GM21526 (cell line): Measurements from ENCODE around the gene NETO1.

ENCODE experiments used
- ATAC-seq: cut with Tn5 transposase; IDR thresholded peaks from one replicate; pipeline ENCODE4 v1.9.1; 2021; ENCODE audit warnings: moderate library complexity; ENCODE audit not compliant: unreplicated experiment, low FRiP score

The NETO1 gene, protein sequence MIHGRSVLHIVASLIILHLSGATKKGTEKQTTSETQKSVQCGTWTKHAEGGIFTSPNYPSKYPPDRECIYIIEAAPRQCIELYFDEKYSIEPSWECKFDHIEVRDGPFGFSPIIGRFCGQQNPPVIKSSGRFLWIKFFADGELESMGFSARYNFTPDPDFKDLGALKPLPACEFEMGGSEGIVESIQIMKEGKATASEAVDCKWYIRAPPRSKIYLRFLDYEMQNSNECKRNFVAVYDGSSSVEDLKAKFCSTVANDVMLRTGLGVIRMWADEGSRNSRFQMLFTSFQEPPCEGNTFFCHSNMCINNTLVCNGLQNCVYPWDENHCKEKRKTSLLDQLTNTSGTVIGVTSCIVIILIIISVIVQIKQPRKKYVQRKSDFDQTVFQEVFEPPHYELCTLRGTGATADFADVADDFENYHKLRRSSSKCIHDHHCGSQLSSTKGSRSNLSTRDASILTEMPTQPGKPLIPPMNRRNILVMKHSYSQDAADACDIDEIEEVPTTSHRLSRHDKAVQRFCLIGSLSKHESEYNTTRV

GRCh38 chr18:72867746-72868584 lies at the start of gene NETO1:
NETO1 (minus strand) TSS chr18:72867987; CDS start chr18:72867291, 696 bp downstream.
- no peak for ATAC-seq

GRCh38 chr18:72910045-72910444 lies 42.3 kb upstream of the NETO1 start:
- ATAC-seq = no peak

DNA sequence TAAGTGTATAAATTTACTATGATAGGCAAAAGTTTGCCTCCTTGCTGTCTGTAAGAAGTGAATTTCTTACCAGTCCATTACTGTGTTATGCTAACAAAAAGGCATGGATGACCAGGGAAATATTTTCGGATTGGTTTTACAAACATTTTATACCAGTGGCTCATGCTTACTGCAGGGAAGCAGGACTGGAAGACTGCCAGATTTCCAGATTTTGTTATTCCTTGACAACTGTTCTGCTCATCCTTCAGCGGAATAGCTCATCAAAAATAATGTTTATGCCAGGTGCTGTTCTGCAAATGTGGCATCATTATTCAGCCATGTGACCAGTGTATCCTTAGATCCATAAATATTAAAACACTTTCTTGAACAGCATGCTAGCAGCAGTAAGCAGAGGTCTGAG lies 40.4 kb upstream of the NETO1 start:
- no peak for ATAC-seq

- no peak for ATAC-seq
These were observed 35.2 kb upstream of the NETO1 start for GRCh38 chr18:72903033-72903432.

- no peak for ATAC-seq
These were observed 31.6 kb upstream of the NETO1 start for GRCh38 chr18:72899338-72899737.

- ATAC-seq = no peak
These were observed 31.1 kb upstream of the NETO1 start for GRCh38 chr18:72898870-72899269.

GRCh38 chr18:72895548-72895947 lies 27.8 kb upstream of the NETO1 start:
- ATAC-seq = no peak

DNA sequence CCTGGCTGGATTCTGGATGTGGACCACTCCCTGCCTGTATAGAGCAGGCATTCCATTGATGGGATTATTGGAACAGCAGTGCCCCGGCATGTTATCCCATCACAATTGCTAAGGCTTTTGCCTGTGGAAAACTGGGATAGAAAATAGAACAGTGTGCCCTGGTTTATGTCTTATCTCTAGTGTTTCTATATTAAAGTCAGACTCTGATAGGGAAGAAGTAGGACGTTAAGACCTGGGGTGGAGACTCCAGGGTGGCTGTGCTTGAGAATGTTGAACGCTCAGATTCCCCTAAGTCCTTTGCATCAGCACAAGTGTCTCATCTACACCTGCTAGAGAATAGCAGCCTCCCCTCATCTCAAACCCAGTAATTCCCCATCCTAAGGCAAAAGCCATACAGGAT lies 10.8 kb upstream of the NETO1 start:
- no peak for ATAC-seq

DNA sequence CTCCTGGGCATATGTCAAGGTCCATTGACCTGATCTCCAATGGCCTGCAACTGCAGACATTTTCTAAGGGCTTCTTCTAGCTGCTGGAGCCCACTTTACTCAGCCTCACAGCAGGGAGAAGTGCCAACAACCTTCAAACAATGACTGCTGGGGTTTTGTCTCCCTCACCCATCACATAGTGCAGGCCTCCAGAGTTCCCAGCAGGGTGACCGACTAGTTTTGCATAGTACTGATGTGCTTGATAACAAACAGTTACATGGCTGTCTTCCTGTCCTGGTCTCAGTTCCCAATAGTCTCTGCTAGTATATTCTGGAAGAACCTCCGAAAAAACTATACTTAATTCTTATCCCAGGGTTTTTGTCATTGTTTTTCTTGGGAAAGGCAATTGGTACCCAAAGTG lies 10.4 kb upstream of the NETO1 start:
- no peak for ATAC-seq

- ATAC-seq = no peak
These were observed 3.3 kb upstream of the NETO1 start for GRCh38 chr18:72871091-72871490.

GRCh38 chr18:72869226-72870185 lies 1.7 kb upstream of the NETO1 start:
- no peak for ATAC-seq

DNA sequence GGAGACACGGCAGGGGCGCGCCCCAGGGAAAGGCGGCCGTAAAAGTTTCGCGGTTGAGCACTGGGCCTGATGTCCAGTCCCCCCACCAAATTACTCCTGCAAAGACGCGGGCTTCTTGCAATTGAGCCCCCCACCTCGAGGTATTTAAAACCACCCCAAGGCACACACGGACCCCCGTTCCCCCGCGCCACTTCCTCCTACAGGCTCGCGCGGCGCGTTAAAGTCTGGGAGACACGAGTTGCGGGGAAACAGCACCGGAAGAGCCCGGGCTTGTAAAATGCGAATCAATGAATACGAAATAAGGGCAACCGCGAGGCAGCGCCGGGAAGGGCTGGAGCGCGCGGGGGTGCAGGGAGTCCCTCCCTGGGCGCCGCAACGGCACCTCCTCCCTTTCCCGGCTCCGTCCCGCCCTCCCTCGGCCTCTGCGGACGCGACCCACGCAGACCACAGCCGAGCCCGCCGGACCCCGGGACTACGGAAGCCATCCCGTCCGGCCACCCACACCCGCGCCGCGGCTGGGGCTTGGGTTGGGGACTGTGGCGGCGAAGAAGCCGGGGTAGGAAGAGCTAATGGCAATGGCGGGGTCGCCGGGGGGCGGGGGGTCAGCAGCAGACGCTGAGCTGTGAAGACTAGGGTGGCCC lies 918 bp upstream of the NETO1 start:
- ATAC-seq = no peak

- no peak for ATAC-seq
These were observed 664 bp downstream of the NETO1 start for GRCh38 chr18:72866901-72867745.

- no peak for ATAC-seq
These were observed 1.3 kb downstream of the NETO1 start for GRCh38 chr18:72866442-72866900.

DNA sequence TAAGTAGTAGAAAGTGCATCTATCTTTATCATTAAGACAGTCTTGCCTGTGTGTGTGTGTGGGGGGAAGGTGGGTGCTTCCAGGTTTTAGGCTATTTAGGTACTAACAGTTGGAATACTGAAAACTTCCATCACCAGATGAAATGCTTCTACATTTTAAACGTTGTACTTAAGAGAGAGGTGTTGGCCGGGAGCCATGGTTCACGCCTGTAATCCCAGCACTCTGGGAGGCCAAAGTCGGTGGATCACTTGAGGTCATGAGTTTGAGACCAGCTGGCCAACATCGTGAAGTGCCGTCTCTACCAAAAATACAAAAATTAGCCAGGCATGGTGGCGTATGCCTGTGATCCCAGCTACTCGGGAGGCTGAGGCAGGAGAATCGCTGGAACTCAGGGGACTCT lies 4.0 kb downstream of the NETO1 start:
- ATAC-seq = no peak

GRCh38 chr18:72859088-72859487 lies 8.7 kb downstream of the NETO1 start:
- ATAC-seq = no peak

GRCh38 chr18:72849671-72850070 lies 18.1 kb downstream of the NETO1 start:
- ATAC-seq = no peak

GRCh38 chr18:72848503-72849237 lies 19.1 kb downstream of the NETO1 start:
- ATAC-seq = no peak
